Stromal cell of bone marrow (primary cell): ENCODE data around the gene MLLT10.
"Not testable (repeated sequence)": the region's sequence is repeated elsewhere in the genome, so short reads cannot be mapped to it uniquely, and the experiment has no call there.

Experiments used
- DNase-seq: peaks from one replicate; pipeline ENCODE4 v3.0.0-alpha.2; 2012; ENCODE audit warnings: low read depth

Gene MLLT10

GRCh38 chr10:21700474-21700873, 166.4 kb downstream of the MLLT10 start:
- DNase-seq, result no peak

GRCh38 chr10:21702633-21703111, 168.6 kb downstream of the MLLT10 start:
- DNase-seq, result no peak

- no peak for DNase-seq
Observed at GRCh38 chr10:21705142-21705827, 171.3 kb downstream of the MLLT10 start.

GRCh38 chr10:21705828-21706176, 171.8 kb downstream of the MLLT10 start:
- no peak for DNase-seq

GRCh38 chr10:21707498-21707897, 173.5 kb downstream of the MLLT10 start:
- no peak for DNase-seq

GRCh38 chr10:21712975-21713374, 178.9 kb downstream of the MLLT10 start:
- no peak for DNase-seq

- DNase-seq, result no peak
Observed at GRCh38 chr10:21715531-21716195, 181.6 kb downstream of the MLLT10 start.

- DNase-seq, result not testable (repeated sequence)
Observed at GRCh38 chr10:21717437-21718054, 183.5 kb downstream of the MLLT10 start.

- no peak for DNase-seq
Observed at GRCh38 chr10:21719502-21719901, 185.5 kb downstream of the MLLT10 start.

- no peak for DNase-seq
Observed at GRCh38 chr10:21720090-21720489, 186.1 kb downstream of the MLLT10 start.

- DNase-seq, result no peak
Observed at GRCh38 chr10:21721000-21721665, 187.1 kb downstream of the MLLT10 start.

GRCh38 chr10:21722209-21722608, 188.2 kb downstream of the MLLT10 start:
- DNase-seq, result no peak

GRCh38 chr10:21724020-21724589, 190.1 kb downstream of the MLLT10 start:
- no peak for DNase-seq

- peak; percentile 99 for DNase-seq
Observed at GRCh38 chr10:21724687-21725367, 190.8 kb downstream of the MLLT10 start.

- no peak for DNase-seq
Observed at GRCh38 chr10:21726601-21727225, 192.7 kb downstream of the MLLT10 start.

GRCh38 chr10:21727452-21728168, 193.6 kb downstream of the MLLT10 start:
- no peak for DNase-seq

GRCh38 chr10:21728618-21729017, 194.6 kb downstream of the MLLT10 start:
- DNase-seq, result no peak

GRCh38 chr10:21732067-21732772, 198.2 kb downstream of the MLLT10 start:
- peak; percentile 22 for DNase-seq

- no peak for DNase-seq
Observed at GRCh38 chr10:21733710-21734109, 199.7 kb downstream of the MLLT10 start.

- DNase-seq, result no peak
Observed at GRCh38 chr10:21737106-21737505, 203.1 kb downstream of the MLLT10 start.
